NK-92 treated with Interleukin-12 subunit alpha and Interleukin-12 subunit beta, amount 100 ng/mL, for 24 hours (cell line): ENCODE measurements around the gene PRDX1.

Experiments
- DNase-seq: peaks from one replicate; lab custom pipeline; 2025; lab: John Stamatoyannopoulos, UW

The PRDX1 gene

DNA sequence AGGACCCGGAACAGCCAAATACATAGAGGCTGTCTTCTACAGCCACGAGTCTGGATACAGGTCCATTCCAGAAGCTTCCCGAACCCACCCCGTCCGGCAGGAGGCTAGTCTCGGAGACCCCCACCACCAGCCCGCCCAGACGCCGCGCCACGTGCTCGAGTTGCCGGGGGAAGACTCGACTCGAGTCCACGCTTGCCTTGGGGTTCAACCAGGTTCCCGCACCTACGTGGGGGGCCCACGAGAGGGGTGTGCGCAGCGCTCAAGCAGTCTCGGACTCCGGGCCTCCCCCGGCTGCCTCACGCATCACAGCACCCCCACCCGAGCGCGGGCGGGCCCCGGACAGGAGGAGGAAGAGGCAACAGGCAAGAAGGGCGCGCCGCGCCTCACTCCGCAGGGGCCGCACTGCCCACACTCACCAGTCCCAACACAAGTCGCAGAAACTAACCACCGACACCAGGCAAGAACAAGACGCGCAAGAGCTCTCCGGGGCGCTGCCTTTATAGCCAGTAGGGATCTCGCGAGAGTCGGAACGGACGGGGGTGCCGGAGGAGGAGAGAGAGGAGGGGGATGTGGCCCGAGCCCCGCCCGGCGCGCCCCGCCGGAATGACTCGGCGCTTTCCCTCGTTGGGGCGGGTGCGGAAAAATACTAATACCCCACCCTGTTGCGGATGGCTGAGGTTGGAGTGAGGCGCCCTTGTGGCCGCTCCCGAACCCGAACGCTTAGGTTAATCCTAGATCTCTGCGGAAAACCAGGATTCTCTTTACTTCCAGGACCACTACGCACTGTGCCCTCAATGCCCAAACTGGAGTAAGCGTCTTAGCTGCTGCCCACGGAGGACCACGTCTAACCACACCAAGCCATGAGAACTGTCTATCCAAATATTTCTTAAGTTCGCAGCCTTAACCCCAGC, at the start of gene PRDX1:
Gene PRDX1, minus strand, starts transcription at position 472 of the 911 bp plus-strand sequence. CDS start 2,841 bp downstream, outside the sequence.
- peak; percentile 53 for DNase-seq

- no peak for DNase-seq
Observed at GRCh38 chr1:45570631-45571030, 48.9 kb upstream of the PRDX1 start.

GRCh38 chr1:45569962-45570581, 48.4 kb upstream of the PRDX1 start:
- peak; percentile 13 for DNase-seq

- no peak for DNase-seq
Observed at GRCh38 chr1:45569571-45569961, 47.9 kb upstream of the PRDX1 start.

GRCh38 chr1:45568421-45568820, 46.7 kb upstream of the PRDX1 start:
- DNase-seq: no peak

DNA sequence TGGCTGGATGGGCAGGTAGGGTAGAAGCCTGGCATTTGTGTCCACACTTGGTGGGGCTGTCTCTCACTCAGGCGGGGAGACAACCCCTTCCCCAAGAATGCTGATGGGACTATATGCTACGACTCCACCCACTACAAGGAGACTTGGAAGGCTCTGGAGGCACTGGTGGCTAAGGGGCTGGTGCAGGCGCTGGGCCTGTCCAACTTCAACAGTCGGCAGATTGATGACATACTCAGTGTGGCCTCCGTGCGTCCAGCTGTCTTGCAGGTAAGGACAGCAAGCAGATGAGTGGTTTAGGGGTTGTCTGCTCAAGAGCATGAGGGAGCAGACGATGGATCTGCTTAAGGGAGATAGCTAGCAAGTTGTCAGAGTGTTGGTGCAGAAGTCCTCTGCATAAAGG, 46.2 kb upstream of the PRDX1 start:
- no peak for DNase-seq

DNA sequence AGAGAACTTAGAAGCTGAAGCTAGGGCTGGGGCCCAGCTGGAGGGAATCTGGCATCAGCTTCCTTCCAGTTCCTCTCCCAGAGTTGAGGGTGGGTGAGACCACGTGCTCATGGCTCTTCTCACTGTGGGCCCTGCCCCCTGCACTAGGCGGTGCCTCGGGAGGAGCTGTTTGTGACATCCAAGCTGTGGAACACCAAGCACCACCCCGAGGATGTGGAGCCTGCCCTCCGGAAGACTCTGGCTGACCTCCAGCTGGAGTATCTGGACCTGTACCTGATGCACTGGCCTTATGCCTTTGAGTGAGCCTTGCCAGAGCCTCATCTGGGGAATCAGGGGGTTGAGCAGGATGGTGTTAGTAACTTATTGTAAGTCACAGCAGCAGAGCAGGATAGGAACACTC, 45.0 kb upstream of the PRDX1 start:
- no peak for DNase-seq

DNA sequence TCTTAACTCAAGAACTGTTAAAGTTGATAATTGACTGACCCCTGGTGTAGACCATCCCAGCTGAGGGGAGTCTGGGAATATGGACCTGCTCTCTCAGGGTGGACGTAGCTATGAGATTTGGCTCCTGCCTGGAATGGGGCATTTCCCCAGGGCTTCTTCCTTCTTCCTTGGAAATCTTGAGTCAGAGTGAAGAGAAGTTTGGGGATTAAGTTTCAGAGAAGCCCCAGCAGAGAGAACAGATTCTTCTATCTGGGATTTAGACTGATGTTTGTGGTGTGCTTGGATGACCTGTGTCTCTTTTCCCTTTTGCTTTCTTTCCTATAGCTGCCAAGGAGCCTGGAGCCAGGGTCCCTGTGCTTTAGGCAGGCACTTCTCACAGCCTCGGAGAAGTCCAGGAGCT, 42.2 kb upstream of the PRDX1 start:
- no peak for DNase-seq

GRCh38 chr1:45557422-45557944, 35.8 kb upstream of the PRDX1 start:
- DNase-seq: no peak

GRCh38 chr1:45554198-45554597, 32.5 kb upstream of the PRDX1 start:
- DNase-seq: no peak

DNA sequence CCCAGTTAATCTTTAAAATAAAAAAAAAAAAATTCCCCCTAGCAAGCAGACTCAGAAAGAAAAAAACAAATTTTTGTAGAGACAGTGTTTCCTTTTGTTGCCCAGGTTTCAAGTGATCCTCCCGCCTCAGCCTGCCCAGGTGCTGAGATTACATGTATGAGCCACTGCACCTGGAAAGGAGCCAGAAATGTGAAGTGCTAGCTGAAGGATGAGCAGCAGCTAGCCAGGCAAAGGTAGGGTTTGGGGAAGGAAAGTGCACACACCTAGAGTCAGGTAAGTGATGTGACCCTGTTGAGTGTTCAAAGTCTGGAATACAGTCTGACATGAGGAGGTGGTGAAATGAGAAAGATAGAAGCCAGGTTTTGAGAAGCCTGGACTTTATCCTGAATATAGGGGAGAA, 30.6 kb upstream of the PRDX1 start:
- DNase-seq: no peak

DNA sequence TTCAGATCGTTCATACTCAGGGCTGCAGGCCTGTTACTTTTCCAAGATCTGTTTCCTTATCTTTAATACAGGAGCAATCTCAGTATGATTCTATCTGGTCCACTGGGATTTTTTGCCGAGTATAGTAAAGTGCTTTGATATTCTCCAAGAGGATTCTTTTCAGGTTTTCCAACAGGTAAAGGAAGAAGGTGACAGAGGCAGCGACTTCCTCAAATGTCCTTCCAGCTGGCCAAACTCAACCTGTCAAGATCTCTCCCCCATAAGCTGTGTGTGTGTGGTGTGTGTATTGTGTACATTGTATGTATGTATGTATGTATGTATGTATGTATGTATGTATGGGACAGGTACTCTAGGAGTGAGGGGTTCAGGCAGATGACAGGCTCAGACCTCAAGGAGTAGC, 30.0 kb upstream of the PRDX1 start:
- DNase-seq: no peak

DNA sequence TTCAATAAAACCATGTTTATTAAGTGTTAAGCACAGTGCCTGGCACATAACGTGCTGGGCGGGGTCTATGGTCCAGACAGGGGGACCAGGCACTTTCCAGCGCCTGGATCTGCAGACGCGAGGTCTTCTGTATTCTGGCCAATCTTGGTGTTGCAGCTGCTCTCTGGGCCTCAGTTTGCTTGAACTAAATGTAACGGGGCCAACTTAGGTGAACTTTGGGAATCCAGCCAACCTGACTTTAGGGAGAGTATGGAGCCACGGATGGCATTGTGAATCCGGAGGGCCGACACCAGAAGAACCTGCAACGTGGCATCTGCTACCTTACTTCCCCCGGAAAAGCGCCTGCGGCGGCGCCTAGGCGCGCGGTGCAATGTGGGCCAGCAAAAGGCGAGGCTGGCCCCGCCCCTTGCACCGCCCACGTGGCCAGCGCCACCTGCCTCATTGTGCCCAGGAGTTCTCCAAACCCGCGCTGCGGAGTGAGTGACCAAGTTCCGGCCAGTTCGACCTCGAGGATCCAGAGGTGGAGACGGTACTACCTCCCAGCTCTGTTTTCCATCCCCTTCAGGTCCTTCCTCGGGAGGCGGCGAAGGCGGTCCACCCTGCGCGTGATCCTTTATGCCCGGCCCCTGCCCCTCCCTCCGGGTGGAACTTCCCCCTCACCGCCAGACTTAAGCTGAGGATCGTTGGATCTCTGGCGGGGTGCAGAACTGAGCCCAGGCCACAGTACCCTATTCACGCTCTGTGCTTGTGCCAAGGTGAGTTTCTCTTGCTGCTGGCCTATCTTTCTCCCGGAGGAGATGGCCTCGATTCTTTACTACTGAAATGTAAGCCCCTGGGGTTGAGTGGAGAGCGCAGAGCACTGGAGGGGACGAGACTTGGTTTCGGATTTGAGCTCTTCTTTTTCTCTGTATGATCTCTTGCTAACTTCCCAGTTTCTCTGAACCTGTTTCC, 29.0 kb upstream of the PRDX1 start, which contains the start of gene AKR1A1:
Gene AKR1A1, plus strand, starts transcription at position 426 of the 951 bp plus-strand sequence. CDS start 10,969 bp downstream, outside the sequence.
- DNase-seq: peak; percentile 84

DNA sequence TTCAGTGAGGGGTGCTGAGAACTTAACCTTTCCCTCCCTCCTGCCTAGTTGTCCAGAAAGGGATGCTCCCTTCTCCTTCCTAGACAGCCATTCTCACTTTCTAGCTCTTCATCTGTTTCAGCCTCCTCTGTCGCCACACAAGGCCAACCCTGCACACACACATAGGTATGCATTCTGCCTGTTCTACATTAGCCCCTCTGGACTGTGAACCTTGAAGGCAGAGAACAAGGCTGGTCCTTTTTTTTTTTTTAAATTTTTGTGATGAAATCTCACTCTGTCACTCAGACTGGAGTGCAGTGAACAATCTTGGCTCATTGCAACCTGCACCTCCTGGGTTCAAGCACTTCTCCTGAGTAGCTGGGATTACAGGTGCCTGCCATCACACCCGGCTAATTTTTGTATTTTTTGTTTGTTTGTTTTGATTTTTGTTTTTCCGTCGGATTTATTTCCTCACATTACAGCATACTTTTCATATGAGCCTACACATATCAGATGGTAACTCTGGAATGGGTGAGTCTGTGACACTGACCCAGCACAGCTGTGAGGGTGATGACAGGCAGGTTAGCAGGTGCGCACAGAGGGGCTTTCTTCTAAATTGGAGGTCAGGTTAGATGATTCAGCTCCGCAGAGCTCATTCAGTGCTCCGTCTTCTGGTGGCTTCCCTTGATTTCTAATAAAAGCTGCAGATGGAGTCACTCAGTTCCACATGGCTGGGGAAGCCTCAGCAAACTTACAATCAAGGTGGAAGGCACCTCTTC, 24.0 kb upstream of the PRDX1 start:
- DNase-seq: no peak

GRCh38 chr1:45545019-45545493, 23.4 kb upstream of the PRDX1 start:
- DNase-seq: no peak

- no peak for DNase-seq
Observed at GRCh38 chr1:45544530-45544929, 22.8 kb upstream of the PRDX1 start.

DNA sequence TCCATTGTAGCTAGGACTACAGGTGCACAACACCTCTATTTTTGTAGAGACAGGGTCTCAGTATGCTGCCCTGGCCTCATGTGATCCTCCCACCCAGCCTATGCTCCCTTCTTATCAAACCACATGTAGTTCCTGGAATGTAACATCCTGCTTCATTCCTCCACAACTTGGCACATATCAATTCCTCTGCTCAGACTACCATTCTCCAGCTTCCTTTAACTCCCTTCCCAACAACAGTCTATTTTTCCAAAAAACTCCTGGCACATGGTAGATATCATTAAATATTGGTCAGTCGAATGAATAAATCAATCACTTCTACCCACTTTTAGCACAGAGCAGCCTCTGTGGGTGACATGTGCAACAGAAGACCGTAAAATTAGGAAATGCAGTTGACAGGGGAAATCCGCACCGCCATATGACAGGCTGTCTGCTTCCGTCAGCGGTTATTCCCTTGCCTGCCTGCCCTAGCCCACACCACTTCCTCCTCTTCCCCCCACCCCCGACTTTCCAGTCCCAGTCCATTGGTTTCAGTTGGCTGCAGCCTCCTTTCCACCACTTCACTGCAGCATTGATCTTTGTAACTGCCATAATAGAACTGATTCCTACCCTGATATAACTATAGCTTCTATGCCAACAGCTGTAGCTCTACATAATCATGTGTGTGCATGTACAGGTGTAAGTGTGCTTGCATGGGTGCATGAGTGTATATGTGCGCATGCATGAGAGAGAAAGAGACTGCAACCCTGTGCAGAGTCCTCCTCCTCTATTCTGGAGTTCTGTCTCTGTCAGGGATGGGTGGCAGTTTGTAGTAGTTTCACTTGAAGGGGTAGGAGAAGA, 22.1 kb upstream of the PRDX1 start:
- no peak for DNase-seq

DNA sequence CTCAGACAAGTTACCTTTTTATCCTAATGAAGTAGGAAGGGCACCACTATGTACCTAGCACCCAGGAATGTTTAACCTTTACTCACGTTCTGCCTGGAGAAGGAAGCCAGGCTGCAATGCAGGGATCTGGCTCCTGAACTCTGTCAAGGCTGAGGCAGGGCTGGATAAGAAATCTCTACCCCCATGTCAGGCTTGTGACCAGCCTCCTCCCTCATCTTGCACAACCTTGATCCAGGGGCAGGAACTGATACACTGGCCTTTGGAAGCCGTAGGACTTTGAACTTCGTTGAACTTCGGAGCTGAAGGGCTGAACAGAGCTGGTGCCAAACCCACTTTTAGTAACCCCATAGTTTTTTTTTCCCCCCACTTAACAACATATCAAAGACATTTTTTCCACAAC, 20.9 kb upstream of the PRDX1 start:
- no peak for DNase-seq

GRCh38 chr1:45541193-45541592, 19.5 kb upstream of the PRDX1 start:
- no peak for DNase-seq

DNA sequence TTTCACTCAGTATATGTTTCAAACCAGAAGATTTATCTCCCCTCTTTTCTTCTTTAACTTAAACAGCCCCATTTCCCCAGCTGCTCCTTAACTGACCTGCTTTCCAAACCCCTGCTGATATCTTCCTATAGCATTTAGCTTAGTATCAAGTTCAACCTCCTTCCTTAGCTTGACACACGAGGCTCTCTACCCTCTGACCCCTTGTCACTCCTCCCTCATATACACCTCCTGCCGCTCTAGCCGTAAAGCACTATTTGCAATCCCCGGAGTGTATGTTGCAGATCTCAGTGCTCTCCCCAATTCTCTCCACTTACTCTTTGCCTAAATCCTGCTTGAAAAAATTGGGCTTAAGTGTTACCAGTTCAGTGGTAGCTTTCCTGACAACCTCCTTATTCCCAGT, 15.2 kb upstream of the PRDX1 start:
- DNase-seq: no peak
